Measurements from ENCODE around the gene PSME3. TPM values are rescaled to one million over a fixed set of nuclear protein-coding genes. Genes with fewer than 3 reads are reported as not detected.

The PSME3 gene
- total and polyA plus RNA-seq, 9 of the 15 experiments (the other 6 are each of a cell fraction or from before 2014, with no cell fraction given): 31.2 to 275 (median 141) TPM

DNA sequence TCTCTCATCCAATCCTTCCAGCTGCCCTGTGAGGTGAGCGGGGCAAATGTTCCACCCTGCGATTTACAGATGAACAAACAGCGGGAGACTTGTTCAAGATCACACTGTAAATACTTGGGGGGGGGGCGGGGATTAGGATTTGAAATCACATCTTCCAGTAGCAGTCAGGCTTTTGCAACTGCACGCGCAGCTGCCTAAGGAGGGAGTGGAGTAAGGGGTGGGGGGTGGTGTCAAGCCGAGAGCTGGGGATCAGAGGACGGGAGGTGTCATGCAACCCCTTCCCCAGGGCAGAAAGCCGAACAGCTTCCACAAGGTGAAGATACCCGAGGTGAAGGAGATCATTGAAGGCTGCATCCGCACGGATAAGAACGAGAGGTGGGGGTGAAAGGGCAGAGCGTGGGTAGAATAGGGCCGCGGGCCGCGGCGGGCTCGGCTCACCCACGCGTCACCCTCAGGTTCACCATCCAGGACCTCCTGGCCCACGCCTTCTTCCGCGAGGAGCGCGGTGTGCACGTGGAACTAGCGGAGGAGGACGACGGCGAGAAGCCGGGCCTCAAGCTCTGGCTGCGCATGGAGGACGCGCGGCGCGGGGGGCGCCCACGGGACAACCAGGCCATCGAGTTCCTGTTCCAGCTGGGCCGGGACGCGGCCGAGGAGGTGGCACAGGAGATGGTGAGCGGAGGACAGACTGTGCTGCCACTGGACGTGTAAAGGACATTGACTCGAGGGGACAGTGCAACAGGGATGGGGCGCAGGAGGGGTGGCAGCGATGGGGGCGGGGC, 48.2 kb upstream of the PSME3 start:
- Histone ChIP-seq H3K9me3 (replicated peaks; ENCODE audit: control insufficient read depth, insufficient read depth, low read depth, low read length) (no peaks in the 10 kb centered on the region), H3K4me3 (no peak overlapping the region), H3K4me2 (ENCODE audit: insufficient read depth, low read length) (no peak overlapping the region), H3K27me3 (ENCODE audit: control insufficient read depth in 2 of 2, insufficient read depth in 2 of 2, low read length in 2 of 2) (no peaks in the 10 kb centered on the region), H3K36me3 (ENCODE audit: control insufficient read depth, insufficient read depth, low read length) (peaks cover 71% of the 10 kb centered on the region), H2AFZ (ENCODE audit: low read depth, low read length) (no peak overlapping the region), H3K79me2 (ENCODE audit: control insufficient read depth, insufficient read depth, low read length) (peaks cover 33% of the 10 kb centered on the region), H4K20me1 (replicated peaks; ENCODE audit: control insufficient read depth, insufficient read depth, low read length) (no peaks in the 10 kb centered on the region), H3K27ac (ENCODE audit: extremely low read depth, low read depth, low read length) (no peak overlapping the region), H3K9ac (ENCODE audit: insufficient read depth in 1 of 2, low read depth in 2 of 2, low read length in 2 of 2) (no peak overlapping the region), H3K4me1 (replicated peaks in 1 of 2; ENCODE audit: control insufficient read depth in 2 of 2, insufficient read depth in 2 of 2, low read length in 2 of 2) (peaks cover 11 to 62% of the 10 kb centered on the region in 2 experiments; a peak in 4 of 5 replicates), H3K9me1 (ENCODE audit: control insufficient read depth, insufficient read depth, low read length) (no peaks in the 10 kb centered on the region)
- no peak for DNase-seq (ENCODE audit: extremely low read depth in 1 of 4, low spot score in 3 of 4)
- in situ Hi-C loops (cut with MboI) (no loop called here), intact Hi-C loops (cut with micrococcal nuclease) (no loop called here)
- FAIRE-seq: no peak
- no peak for ATAC-seq
- CTCF ChIA-PET (ENCODE audit: low intra/inter-chr PET ratio): interaction anchor here (0.5 kb wide), 1 partner anchor 55 kb away, joined by 3 read pairs; no protein-coding TSS in a partner anchor
- TF ChIP-seq RBFOX2 (IDR thresholded peaks at IDR 0.05; ENCODE audit: low read depth, low read length) (peak; percentile 30; the same call in 1 of the 2 replicates), POLR2G (IDR thresholded peaks at IDR 0.05; ENCODE audit: low read depth, low read length) (peak; percentile 60; the same call in 1 of the 2 replicates), FIP1L1 (IDR thresholded peaks at IDR 0.05; ENCODE audit: low read depth, low read length, poor library complexity, severe bottlenecking) (peak; percentile 40), CLOCK (CRISPR knock-in tag; IDR thresholded peaks at IDR 0.05; ENCODE audit: borderline replicate concordance) (no peak)
- no TSS peak for BruUV-seq (replicated peaks)
- 94% methylated on average over 27 of the region's 52 CpGs for WGBS (ENCODE audit: insufficient coverage, low coverage, missing lambda C conversion rate)
- POLR2A ChIA-PET: no interaction called here

Data from K562 (cell line).